Measurements from ENCODE around the gene CLDN15.

The CLDN15 gene

DNA sequence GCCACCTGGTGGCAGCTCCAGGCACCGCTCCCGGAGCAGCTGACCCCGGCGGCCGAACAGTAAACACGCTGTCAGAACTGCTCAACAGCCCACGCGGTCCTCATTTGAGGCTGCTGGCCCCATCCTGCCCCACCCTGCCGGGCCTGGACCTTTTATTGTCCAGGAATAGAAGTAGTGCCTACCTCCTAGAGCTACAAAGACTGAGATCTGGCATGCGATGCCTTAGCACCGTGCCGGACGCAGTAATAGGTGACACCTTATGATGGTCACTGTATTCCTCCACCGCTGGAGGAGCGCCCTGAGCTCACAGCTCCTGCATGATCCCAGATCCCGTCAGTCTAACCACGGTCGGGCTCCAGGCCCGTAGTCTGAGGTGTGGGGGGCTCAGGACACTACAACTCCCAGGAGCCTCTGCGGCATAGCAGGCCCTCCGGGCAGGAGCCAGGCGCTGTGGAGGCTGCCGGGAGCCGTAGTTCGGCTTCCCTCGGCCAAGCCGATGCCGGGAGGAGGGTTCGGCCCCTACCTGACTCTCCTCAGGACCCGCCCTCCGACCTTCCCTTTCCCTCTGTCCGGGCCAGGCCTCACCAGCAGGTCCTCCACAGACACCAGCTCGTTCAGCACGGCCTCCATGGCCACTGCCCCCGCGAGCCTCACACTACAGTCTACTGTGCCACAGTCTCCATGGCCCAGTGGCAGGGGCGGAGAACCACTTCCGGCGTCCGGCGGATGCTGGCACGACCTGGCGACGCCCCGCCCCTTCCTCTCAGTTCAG is 7.0 kb upstream of the CLDN15 start, which contains the start of gene FIS1:
Gene FIS1, minus strand, starts transcription at position 707 of the 772 bp plus-strand sequence. Its CDS starts 77 bp downstream, at position 630.
- peak; percentile 91 for FAIRE-seq

DNA sequence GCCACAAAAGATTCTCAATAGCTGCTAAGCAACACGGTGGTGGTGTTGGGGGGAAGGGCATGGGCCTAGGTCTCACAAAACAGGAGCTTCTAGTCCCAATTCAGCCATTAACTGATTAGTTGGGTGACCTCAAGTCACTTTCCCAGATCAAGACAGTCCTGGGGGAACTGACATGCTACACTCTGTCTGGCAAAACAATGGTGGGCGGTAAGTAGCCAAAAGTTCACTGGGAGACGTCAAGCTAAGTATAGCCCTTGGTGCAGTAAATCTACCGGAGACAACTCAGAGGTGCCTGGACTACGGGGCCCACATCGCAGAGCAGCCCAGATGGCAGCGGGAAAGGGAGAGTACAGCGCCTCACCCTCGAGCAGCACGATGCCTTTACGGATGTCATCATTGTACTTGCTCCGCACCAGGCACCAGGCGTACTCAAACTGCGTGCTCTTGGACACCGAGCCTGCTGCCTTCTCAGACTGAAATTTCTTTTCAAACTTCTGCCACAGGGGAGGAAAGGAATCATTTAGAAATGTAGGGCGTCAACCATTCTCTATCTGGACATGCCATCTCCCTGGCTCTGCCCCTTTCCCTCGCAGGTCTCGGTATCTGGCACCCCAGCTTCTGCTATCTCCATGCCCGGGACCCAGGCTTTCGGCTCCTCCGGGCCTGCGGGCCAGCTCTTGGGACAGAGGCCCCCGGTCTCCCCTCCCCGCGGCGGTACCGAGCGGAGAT is 6.2 kb upstream of the CLDN15 start:
- DNase-seq (ENCODE audit: insufficient read length, low spot score) (no peak), FAIRE-seq (no peak)

More for the DNA sequence above, 7.0 kb upstream of the CLDN15 start, which contains the start of gene FIS1:
- DNase-seq (ENCODE audit: insufficient read length, low spot score) = peak; percentile 87

GRCh38 chr7:101241443-101242349 is 4.1 kb upstream of the CLDN15 start:
- no peak for DNase-seq (ENCODE audit: insufficient read length, low spot score)
- FAIRE-seq = no peak

- DNase-seq (ENCODE audit: insufficient read length, low spot score) (no peak), FAIRE-seq (no peak)
These were observed 3.4 kb upstream of the CLDN15 start for GRCh38 chr7:101241015-101241363.

DNA sequence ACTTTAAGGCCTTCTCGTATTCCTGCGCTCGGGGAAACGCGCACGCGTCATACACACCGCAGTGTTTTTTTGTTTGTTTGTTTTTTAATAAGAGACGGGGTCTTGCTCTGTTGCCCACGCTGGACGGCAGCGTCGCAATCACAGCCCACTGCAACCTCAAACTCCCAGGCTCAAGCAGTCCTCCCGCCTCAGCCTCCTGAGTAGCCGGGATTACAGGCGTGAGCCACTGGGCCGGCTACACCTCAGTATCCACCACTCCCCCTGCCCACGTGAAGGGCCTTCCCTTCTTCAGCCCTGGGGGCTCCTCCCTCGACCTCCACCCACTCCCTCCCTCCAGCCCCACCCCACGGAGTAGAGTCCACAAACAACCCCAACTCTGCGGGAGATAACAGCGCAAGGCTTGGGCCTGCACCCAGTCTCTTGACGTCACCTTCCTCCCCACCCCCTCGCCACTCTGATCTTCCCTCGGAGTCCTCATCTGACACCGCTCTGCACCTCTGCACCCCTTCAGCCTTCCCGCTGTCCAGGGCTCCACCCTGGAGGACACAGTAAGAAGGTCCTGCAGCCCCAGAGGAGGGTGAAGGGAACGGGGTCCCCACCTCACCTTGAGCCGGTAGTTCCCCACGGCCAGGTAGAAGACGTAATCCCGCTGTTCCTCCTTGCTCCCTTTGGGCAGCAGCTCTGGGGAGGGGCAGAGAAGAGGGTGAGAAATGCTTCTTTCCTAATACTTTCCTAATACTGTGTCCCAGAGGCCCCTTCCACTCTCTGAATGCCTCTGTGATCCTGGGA is 2.8 kb upstream of the CLDN15 start:
- FAIRE-seq (no peak), DNase-seq (ENCODE audit: insufficient read length, low spot score) (no peak)

DNA sequence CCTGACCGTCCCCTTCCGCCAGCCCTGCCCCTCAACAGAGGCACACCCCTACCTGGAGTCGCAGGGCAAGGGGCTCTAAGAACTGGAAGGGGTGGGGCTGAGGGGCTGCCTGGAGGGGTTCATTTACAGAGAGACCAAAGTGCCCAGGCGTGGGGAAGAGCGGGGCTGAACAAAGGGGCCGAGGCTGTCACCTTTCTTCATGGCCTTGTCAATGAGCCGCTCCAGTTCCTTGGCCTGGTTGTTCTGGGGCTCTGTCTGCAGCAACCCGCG is 2.3 kb upstream of the CLDN15 start:
- DNase-seq (ENCODE audit: insufficient read length, low spot score) (no peak), FAIRE-seq (no peak)

- FAIRE-seq (no peak), DNase-seq (ENCODE audit: insufficient read length, low spot score) (no peak)
These were observed 1.8 kb upstream of the CLDN15 start for GRCh38 chr7:101239191-101239950.

- DNase-seq (ENCODE audit: insufficient read length, low spot score) = no peak
- FAIRE-seq = no peak
These were observed 902 bp upstream of the CLDN15 start for GRCh38 chr7:101238226-101239182.

- FAIRE-seq = no peak
- no peak for DNase-seq (ENCODE audit: insufficient read length, low spot score)
These were observed 1.2 kb downstream of the CLDN15 start for GRCh38 chr7:101236292-101236835.

DNA sequence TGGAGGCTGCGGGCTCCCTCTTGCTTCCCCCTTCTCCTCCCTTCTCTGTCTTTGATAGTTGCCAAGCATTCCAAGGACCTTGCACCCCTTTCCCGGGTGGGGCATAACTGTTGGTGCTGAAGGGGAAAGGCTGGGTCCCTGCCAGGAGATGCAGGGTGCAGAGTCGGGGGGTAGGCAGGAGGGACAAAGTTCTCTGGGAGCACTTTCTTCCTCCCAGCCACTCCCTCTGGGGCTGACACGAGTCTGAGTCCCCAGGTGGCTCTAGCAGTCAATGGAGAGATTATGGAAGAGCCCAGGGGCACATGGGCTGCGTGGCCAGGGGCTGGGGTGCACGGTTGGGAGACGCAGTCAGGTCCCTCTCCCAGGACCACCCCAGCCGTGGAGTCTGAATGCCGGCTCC is 2.1 kb downstream of the CLDN15 start:
- no peak for DNase-seq (ENCODE audit: insufficient read length, low spot score)
- FAIRE-seq = no peak

- DNase-seq (ENCODE audit: insufficient read length, low spot score) (no peak), FAIRE-seq (no peak)
These were observed 2.6 kb downstream of the CLDN15 start for GRCh38 chr7:101235050-101235449.

DNA sequence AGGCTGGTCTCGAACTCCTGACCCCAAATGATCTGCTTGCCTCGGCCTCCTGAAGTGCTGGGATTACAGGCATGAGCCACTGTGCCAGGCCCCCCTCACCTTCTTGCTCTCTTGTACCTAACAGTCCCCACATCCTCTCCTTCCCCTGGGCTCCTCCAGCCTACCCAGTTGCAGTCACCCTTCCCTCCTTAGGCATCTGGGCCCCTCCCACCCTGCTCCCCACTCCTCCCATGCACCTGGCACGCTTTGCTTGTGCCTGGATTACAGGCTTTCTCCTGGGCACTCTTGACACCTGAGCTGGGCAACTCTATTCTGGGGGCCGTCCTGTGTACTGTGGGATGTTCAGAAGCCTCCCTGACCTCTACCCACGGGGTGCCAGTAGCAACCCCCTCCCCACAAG is 3.0 kb downstream of the CLDN15 start:
- no peak for DNase-seq (ENCODE audit: insufficient read length, low spot score)
- FAIRE-seq = no peak

DNA sequence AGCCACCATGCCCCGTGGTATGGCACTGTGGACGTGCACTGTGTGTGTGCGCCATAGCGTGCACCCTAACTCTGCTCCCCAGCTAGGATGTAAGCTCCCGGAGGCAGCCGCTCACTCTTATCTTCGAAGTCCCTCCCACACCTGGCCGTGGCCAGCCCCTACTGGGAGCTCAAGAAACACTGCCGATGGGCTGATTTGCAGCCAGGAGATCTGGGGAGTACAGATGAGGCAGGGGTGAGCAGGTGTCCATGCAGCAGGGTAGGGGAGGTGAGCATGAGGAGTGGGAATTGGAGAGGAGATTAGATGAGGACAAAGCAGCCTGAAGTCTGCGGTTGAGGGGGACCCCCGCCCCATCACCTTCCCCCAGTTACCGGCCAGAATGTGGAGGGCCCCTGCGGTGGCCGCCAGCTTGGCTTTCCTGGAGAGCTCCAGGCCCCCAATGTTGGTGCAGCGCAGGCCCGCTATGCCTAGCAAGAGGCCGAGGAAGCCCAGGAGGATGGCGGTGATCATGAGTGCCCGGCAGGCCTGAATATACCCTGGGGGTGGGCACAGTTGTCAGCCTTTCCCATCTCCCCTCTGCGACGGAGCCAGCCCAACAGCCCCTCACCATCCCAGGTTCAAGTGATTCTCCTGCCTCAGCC is 3.6 kb downstream of the CLDN15 start:
- DNase-seq (ENCODE audit: insufficient read length, low spot score) (no peak), FAIRE-seq (no peak)

GRCh38 chr7:101232141-101232850 is 5.3 kb downstream of the CLDN15 start:
- DNase-seq (ENCODE audit: insufficient read length, low spot score) (no peak), FAIRE-seq (no peak)

DNA sequence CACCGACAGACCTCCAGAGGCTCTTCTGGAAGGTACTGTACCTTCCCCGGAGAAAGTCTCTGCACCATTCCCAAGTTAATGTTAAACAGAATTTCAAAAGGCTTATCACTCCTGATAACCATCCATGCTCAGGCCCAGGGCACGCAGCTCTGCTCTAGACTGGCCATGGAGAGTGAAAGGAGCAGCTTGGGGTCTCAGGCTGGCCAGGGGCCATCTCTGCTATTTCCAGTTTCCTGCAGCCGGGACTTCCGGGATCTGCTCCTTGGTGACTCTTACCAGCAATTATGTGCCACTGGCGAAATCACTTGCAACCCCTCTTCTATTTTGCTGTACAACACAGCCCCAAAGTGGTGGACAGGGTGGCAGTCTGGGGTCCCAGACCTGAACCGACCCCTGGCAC is 6.0 kb downstream of the CLDN15 start:
- FAIRE-seq (no peak), DNase-seq (ENCODE audit: insufficient read length, low spot score) (no peak)

DNA sequence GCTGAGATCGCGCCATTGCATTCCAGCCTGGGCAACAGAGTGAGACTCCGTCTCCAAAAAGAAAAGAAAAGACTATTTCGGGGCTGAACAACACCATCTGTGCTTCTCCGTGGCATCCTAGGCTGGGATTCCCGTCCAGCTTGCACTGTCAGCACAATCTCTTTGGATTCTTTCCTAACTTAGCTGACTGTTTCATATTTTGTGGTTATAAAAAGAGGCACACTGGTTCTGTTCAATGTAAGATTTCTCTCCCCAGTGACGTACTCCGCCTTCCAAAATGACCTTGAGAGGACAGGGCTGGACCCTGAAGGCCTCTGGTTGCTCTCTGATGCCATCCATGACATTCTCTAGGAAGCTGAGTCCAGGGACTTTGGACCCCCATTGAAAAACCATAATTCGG is 10.9 kb downstream of the CLDN15 start:
- no peak for FAIRE-seq

DNA sequence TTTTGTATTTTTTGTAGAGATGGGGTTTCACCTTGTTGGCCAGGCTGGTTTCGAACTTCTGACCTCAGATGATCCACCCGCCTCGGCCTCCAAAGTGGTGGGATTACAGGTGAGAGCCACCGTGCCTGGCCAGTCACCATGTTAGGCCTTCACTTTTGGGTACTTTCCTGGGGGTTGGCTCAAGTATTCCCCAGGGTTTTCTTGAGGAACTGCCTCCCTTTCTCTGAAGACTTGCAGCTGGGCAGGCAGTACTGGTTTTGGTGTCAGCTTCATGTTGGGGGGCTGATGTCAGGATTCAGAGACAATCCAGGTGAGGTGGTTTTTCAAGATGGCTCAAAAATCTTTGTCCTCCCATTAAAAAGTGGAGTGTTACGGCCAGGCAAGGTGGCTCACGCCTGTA is 12.0 kb downstream of the CLDN15 start:
- FAIRE-seq (no peak), DNase-seq (ENCODE audit: insufficient read length, low spot score) (no peak)

More for the DNA sequence above, 10.9 kb downstream of the CLDN15 start:
- DNase-seq (ENCODE audit: insufficient read length, low spot score) = no peak

All from GM19239 (cell line).